LNCaP clone FGC (cell line): ENCODE results near the gene UBTFL1.
"Not testable (repeated sequence)": the region's sequence is repeated elsewhere in the genome, so short reads cannot be mapped to it uniquely, and the experiment has no call there.

ENCODE experiments used
- DNase-seq: peaks from one replicate; pipeline ENCODE4 v3.0.0-alpha.2; 2011; ENCODE audit warnings: low read depth
- H3K4me3 ChIP-seq: 2 replicates; pipeline ENCODE4 v1.5.1; 2011; ENCODE audit warnings: mild to moderate bottlenecking, low read depth, low read length, control low read depth
- TF ChIP-seq, protein P1 (sequence below): IDR thresholded peaks from 2 replicates; pipeline ENCODE4 v1.5.1; 2012; ENCODE audit warnings: mild to moderate bottlenecking; ENCODE audit not compliant: control insufficient read depth, insufficient read depth; ENCODE audit errors: extremely low read depth

Gene UBTFL1, protein sequence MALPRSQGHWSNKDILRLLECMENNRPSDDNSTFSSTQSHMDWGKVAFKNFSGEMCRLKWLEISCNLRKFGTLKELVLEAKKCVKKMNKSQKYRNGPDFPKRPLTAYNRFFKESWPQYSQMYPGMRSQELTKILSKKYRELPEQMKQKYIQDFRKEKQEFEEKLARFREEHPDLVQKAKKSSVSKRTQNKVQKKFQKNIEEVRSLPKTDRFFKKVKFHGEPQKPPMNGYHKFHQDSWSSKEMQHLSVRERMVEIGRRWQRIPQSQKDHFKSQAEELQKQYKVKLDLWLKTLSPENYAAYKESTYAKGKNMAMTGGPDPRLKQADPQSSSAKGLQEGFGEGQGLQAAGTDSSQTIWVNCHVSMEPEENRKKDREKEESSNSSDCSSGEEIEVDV

DNA sequence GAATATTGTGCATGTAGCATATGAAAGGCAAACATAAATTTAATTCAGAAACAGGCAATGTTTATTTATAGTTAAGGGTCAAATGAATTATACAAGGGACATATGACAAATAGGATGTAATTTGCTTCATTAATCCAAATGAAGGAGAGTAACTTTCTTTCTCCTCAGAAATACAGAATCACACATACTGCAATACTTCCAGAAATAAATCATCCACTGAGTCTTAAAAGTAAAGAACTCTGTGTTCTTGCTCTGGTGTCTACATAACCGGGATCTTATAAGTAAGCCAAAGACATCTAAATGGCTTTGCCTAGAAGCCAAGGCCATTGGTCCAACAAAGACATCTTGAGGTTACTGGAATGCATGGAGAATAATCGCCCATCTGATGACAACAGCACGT is at the start of gene UBTFL1:
Gene UBTFL1 (plus strand): TSS at position 301 of the 400 bp plus-strand sequence. CDS start 0 bp downstream, at position 301.
- not testable (repeated sequence) for H3K4me3 ChIP-seq, DNase-seq

DNA sequence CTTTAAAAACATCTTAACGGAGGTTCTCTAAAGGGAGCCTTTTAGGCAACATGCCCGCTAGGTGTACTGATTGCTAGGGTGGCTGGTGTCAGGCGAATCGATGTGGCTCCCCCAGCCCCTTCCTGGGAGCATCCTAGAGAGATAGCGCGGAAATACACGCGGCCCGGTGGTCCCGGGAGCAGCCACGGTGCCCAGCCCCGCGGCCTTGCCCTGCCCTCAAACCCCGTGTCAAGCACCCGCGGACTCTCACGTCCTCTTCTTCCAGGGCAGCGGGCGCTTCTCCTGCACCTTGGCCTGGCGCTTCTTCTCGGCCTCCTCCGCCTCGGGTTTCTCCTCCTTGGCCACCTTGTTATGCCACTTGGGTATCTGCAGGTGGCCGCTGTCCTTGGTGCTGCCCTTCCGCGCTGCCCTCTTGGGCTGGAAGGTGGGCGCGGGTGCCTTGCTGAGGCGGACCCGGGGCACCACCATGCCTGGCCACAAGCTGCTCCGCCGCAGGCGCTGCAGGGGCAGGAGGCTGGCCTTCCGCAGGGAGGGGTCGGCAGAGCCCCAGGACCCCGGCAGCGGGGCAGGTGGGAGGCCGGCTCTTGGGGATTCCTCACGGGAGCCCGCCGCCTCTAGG is 34.0 kb upstream of the UBTFL1 start:
- not testable (repeated sequence) for H3K4me3 ChIP-seq, DNase-seq

DNA sequence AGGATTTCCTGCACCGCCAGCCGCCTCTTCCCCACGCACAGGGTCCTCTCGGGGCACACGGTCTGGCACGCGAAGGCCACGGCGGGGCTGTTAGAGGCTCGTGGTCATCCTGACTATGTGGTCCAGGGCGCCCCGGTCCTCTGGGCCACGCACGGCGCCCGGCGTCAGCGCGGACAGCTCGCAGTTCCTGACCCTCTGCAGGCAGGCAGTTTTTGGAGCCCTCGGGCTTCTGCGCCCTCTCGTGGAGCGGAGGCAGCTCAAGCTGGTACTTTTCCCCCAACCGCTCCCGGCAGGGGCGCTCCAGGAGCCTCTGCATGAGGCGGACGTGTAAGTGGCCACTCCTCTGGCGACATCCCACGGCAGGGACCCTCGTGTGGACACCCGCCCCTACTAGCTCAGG is 33.4 kb upstream of the UBTFL1 start:
- H3K4me3 ChIP-seq, DNase-seq: not testable (repeated sequence)

DNA sequence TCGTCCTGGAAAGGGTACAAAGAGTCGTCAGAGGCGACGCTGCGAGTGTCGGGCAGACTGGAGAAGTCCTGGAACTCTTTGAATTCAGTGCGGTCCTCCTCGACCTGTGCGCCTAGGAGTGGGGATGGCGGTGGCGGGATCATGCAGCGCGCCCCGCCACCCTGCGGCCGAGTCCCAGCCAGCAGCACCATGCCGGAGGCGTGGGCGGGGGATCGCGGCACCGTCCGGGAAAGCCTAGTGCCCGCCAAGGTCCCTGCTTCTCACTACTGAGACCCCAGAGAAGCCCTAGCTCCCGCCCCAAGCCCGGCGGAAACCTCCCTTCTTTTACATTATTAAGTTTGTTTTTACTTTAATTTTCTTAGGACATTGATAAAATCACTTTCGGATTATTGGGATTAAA is 32.2 kb upstream of the UBTFL1 start:
- not testable (repeated sequence) for H3K4me3 ChIP-seq, DNase-seq

DNA sequence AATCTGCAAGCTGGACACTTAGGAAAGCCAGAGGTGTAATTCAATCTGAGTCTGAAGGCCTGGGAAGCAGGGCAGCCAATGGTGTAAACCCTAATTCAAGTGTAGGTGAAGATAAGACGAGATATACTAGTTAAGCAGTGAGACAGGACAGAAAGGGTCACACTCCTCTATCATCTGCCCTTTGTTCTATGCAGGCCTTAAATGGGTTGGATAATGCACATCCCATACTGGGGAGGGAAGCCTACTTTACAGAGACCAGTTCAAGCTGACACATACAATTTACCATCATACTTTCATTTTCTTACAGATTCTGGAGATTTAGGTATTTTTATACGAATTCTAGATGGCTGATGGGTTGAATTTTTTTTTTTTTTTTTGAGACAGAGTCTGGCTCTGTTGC is 3.0 kb downstream of the UBTFL1 start:
- DNase-seq, H3K4me3 ChIP-seq: not testable (repeated sequence)

DNA sequence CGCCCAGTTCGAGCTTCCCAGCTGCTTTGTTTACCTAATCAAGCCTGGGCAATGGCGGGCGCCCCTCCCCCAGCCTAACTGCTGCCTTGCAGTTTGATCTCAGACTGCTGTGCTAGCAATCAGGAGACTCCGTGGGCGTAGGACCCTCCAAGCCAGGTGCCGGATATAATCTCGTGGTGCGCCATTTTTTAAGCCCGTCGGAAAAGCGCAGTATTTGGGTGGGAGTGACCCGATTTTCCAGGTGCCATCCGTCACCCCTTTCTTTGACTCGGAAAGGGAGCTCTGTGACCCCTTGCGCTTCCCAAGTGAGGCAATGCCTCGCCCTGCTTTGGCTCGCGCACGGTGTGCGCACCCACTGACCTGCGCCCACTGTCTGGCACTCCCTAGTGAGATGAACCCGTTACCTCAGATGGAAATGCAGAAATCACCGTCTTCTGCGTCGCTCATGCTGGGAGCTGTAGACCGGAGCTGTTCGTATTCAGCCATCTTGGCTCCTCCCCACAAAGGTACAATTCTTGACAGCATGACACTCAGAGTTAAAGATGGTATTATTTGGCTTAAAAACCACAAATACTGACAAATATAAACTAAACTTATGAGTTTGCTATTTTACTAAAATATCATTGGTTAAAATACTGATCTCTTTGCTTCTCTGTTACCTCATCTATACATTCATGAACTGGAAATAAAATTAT is 9.6 kb downstream of the UBTFL1 start:
- not testable (repeated sequence) for DNase-seq, H3K4me3 ChIP-seq

DNA sequence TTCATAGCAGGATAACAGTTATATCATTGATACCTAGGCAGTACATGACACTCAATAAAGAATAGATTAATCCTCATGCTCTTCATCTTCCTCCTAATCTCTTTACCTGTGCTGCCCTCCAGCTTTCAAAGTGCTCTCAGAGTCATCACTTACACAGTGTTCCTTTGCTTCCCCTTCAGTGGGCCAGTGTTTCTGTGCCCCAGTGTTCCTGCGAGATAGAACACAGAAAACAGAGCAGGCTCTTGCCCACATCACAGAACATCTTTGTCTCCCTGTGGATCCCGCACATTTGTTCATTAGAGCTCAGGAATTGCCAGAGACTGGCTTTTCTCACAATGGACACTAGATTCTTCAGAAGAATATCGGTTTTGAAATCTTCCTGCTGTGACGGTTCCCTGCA is 12.5 kb downstream of the UBTFL1 start:
- not testable (repeated sequence) for H3K4me3 ChIP-seq, DNase-seq

DNA sequence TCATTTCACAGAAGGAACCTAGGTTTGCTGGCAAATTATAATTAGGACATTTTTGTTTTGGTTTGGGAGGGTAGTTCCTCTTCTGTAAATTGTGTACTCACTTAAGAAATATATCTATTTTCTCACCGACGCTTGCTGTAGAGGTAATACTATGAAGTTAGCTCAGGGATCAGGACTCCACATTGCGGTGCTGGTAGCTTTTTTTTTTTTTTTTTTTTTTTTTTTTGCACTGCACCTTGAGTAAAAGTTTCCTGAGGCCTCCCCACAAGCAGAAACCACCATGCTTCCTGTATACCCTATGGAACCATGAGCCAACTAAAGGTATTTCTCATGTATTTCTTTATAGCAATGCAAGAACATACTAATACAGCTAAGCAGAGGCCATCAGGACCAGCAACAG is 14.7 kb downstream of the UBTFL1 start:
- DNase-seq: no peak
- TF ChIP-seq, protein P1, sequence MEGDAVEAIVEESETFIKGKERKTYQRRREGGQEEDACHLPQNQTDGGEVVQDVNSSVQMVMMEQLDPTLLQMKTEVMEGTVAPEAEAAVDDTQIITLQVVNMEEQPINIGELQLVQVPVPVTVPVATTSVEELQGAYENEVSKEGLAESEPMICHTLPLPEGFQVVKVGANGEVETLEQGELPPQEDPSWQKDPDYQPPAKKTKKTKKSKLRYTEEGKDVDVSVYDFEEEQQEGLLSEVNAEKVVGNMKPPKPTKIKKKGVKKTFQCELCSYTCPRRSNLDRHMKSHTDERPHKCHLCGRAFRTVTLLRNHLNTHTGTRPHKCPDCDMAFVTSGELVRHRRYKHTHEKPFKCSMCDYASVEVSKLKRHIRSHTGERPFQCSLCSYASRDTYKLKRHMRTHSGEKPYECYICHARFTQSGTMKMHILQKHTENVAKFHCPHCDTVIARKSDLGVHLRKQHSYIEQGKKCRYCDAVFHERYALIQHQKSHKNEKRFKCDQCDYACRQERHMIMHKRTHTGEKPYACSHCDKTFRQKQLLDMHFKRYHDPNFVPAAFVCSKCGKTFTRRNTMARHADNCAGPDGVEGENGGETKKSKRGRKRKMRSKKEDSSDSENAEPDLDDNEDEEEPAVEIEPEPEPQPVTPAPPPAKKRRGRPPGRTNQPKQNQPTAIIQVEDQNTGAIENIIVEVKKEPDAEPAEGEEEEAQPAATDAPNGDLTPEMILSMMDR: no peak
- H3K4me3 ChIP-seq: no peak overlapping the region

DNA sequence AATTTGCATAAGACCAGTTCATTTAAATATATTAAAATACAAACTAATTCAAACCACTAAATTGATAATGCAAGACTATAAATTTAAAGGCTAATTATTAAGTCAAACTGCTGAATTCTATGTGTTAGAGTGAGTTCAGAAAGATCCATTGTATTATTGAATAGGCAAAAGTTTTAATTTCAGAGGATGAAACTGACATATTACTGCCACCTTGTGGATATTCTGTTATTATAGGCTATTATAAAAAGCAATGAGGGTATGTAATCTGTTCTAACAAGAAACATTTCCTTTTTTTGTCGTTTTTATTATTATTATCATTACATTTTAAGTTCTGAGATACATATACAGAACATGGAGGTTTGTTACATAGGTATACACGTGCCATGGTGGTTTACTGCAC is 27.8 kb downstream of the UBTFL1 start:
- TF ChIP-seq, protein P1: peak; percentile 25; the same call in 1 of the 2 replicates
- no peak for DNase-seq
- H3K4me3 ChIP-seq: no peak overlapping the region

DNA sequence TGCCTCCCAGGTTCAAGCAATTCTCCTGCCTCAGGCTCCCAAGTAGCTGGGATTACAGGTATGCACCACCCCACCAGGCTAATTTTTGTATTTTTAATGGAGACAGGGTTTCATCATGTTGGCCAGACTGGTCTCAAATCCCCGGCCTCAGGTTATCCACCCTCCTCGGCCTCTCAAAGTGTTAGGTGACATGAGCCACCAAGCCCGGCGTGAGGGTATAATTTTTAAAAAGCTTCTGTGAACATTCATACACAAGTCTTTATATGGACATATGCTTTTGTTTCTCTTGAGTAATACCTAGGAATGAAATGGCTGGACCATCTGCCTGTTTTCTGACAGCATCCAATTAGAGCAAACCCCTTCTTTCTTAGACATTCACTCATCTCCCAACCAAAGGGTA is 34.4 kb downstream of the UBTFL1 start:
- no peak for DNase-seq
- no peak overlapping the region for H3K4me3 ChIP-seq
- TF ChIP-seq, protein P1: no peak
